DMS114 treated with DMSO at 0.1 percent for 48 hours (cell line): ENCODE measurements around the gene MELTF.

ENCODE experiments used
- DNase-seq: peaks from one replicate; lab custom pipeline; 2025; ENCODE audit not compliant: unreplicated experiment; lab: John Stamatoyannopoulos, UW

Gene MELTF

DNA sequence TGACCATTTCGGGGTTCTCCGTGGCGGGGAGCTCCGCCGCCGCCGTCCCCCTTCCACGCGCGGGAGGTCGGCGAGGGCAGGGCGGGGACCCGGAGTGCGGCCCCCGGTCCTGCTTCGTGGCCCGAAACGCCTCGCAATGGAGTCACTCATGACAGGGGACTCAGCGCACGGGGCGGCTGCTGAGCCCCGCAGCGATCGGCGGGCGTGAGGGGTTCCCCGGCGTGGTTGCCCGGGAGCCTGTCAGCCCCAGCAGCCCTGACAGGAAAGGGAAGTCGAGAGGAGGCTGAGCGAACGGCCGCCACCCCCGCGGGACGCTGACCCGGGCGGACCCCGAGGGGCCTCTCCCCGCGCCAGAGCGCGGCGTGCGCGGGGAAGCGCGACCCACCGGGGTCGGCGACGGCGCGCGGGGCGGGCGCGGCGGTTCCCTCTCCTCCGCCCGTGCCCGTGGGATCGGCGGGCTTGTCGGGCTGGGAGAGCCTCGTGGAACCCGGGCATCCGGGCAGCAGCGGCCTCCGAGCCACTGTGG, 60.4 kb downstream of the MELTF start:
- DNase-seq = no peak

DNA sequence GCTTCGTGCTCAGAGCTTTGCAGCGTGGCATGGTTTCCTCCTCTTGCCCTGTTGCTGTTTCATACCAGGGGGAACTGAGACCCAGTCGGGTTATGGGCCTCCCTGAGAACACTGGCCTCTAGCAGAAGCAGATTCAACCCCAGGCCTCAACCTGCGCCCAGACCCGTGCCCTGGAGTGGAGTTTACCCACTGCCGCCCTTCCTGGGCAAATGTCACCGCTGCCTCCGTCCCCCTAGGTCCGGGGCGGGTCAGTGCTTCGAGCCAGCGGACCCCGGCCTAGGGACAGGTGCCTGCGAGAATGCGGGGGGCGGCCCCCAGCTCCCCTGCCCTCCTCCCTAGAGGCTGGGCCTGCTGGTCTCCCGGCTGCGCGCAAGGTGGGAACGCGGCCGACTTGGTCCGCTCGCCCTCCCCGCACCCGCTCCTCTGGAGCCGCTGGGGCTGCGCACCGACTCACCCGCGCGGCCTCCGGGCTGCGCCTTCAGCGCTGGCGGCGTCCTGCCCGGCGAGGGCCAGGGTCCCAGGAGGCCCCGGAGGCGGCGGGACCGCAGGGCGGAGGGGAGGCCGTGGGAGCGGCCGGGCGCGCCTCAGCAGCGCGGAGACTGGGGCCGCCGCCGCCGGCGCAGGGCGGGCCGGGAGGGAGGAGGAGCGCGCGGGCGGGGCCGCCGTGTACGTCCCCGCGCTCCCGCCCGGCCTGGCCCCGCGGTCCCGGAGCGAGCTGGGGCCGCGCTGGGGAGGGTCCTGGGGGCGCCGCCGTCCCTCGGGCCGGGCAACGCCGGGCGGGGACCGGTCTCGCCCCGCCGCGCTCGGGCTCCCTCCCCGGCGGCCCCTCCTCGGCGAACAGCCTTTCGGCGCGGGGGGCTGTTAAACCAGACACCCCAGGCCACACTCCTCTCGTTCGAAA, 61.1 kb downstream of the MELTF start, which contains the start of gene PIGZ:
PIGZ (minus strand) TSS at position 601 of the 901 bp plus-strand sequence. CDS start 16,802 bp downstream, outside the sequence.
- no peak for DNase-seq

DNA sequence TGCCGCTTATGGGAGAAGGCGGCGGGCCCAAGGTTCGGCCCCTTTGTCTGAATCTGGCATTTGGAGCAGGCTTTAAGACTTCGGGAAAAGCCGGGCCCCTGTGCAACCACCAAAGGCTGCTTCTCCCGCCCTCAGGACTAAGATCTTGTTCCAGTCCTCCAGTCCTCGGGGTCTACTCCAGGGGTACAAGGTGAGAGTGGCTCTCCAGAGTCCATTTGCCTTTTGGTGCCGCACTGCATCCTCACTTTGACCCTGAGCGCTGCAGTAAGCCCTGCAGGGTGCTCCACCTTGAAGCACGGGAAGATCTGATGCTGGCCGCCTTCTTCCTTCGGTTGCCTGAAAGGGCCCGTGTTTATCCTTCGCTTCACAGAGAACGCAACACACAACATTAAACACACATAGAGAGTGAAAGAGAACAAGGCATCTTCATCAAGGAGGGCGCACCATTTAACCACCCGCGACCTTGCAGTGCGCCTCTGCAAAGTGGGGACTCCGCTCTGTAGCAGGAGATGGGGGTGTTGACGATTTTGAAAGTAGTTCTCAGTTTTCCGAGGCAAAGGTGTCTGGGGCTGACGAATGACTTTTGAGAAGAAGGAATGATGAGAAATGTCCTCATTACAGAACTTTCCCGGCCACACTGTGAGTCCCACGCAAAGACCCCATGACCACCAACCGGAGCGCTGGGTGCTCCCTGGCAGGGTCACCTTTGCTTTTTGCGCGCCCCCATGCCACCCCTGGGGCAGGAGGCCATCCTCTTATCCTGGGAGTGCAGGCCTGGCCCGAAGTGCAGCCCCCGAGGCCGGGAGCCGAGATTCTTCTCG, 62.0 kb downstream of the MELTF start:
- no peak for DNase-seq

DNA sequence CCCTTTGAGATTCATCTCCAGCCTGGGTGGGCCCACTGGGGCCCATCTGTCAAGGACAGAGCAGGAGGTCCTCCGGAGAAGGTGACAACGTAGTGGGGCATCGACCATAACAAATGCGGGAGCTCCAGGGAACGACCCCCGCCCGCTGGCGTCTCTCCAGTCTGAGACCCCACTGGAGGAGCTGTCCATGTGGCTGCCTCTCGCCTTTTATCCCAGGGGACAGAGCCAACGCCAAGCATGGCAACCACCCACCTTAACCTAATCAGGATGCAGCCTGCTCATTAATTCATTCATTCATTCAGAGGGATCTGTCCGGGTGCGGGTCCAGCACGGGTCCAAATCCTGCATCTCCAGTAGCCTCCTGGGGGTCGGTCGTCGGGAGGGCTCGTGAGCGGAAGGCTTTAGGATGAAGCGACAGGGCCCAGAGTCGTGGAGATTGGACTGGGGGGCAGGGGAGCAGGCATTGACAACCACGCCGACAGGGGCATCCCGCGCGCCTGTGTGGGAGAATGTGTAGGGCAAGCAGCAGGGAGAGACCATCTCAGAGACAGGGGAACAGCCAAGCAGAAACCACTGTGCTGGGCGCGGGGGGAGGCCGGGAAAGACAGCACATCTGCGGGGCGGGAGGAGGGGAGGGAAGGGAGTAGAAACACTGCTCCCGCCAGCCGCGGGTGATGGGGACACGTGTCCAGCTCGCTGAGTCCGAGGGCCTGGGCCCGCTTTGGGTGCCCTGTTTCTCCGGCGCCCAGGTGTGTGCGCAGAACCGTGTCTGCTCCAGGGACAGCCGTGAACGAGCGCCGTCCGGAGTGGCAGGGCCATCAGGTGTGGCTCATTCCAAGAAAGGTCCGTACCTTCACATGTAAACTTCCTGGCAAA, 62.9 kb downstream of the MELTF start:
- DNase-seq = no peak

DNA sequence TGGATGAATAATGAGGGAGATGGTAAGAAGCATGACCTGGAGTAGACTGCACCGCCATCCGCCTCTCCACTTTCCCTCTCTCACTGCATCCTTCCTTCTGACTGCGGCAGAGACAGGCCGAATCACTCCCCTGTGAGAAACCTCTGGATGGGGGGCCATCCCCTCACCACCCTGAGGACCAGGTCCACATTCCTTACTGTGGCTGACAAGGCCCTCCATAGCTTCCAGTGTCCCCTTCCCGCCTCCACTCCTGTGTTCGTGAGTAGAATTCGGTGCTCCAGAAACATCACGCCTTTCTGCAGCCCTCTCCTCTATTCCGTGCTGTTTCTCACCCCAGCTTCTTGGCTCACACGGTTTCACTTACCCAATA, 63.8 kb downstream of the MELTF start:
- DNase-seq = no peak

DNA sequence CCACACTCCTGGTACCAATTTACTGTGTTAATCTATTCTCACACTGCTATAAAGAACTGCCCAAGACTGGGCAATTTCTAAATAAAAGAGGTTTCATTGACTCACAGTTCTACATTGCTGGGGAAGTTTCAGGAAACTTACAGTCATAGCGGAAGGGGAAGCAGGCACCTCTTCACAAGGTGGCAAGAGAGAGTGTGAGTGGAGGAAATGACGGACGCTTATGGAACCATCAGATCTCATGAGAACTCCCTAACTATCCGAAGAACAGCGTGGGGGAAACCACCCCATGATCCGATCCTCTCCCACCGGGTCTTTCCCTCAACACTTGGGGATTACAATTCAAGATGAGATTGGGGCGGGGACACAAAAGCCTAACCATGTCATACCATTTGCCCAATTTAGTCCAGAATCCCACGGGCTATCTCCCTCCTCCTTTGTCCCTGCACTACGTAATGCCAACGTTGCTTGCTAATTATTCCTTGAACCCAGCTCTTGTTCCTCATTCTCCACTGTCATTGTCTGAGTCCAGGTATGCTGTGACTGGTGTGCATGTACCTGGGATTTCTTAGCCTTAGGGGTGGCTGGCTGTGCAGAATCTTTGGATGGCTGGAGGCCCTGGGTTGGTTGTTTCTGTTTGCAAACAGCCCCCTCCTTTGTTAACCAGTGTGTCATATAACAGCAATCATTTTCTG, 64.4 kb downstream of the MELTF start:
- no peak for DNase-seq

DNA sequence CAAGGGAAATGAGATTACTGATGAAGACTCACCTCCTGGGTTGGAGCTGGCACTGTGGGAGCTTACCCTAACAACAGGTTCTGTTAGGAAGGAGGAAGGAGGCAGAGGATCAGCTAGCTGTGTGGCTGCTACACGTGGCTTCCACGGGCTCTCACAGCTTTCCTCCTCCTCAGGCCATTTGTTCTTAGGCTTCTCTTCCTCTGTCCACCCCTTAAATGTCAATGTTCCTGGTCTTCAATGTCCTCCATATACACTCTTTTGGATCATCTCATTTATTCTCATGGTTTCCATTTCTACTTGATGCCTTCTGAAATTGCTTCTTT, 66.0 kb downstream of the MELTF start:
- no peak for DNase-seq

DNA sequence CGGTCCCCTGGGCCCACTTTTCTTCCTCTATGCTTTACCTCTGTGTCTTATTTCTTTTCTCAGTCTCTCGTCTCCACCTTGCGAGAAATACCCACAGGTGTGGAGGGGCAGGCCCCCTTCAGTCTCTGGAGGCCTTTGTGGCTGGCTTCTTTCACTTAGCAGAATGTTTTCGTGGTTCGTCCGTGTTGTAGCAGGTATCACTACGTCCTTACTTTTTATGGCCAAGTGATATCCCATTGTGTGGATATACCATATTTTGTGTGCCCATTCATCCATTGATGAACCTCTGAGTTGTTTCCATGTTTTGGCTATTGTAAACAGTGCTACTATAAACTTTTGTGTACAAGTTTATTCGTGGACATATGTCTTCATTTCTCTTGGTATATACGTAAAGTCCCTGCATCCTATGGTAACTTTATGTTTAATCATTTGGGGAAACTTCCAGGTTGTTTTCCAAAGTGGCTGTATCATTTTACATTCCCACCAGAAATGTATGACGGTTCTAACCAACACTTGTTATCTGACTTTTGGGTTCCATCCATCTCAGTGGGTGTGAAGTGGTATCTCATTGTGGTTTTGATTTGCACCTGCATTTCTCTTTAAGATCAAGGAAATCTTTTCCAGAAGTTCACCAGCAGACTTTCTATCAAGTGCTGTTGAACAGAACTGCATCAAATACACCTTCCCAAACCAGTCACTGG, 66.5 kb downstream of the MELTF start:
- no peak for DNase-seq

DNA sequence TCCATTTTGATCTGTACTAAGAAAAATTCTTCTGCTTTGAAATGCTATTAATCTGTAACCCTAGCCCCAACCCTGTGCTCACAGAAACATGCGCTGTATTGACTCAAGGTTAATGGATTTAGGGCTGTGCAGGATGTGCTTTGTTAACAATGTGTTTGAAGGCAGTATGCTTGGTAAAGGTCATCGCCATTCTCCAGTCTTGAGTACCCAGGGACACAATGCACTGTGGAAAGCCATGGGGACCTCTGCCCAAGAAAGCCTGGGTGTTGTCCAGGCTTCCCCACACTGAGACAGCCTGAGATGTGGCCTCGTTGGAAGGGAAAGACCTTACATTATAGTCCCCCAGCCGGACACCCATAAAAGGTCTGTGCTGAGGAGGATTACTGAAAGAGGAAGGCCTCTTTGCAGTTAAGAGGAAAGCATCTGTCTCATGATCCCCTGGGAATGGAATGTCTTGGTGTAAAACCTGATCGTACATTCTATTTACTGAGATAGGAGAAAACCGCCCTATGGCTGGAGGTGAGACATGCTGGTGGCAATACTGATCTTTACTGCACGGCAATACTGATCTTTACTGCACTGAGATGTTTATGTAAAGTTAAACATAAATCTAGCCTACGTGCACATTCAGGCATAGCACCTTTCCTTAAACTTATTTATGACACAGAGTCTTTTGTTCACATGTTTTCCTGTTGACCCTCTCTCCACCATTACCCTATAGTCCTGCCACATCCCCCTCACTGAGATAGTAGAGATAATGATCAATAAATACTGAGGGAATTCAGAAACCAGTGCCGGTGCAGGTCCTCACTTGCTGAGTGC, 67.3 kb downstream of the MELTF start:
- no peak for DNase-seq

DNA sequence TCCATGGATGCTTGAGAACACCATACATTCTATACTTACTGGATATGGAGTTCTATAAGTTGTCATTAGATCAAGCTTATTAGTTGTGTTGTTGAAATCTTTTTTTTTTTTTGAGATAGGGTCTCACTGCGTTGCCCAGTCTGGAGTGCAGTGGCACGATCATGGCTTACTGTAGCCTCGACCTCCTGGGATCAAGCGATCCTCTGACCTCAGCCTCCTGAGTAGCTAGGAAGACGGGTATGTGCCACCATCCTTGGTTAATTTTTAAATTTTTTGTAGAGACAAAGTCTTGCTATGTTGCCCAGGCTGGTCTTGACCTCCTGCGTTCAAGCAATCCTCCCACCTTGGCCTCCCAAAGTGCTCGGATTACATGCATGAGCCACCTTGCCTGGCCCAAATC, 74.8 kb downstream of the MELTF start:
- DNase-seq = no peak
